ENCODE data around the gene PROS1. TPM values are rescaled to one million over a fixed set of nuclear protein-coding genes. Genes with fewer than 3 reads are reported as not detected.
"Not testable (repeated sequence)": the region's sequence is repeated elsewhere in the genome, so short reads cannot be mapped to it uniquely, and the experiment has no call there.

Gene PROS1
- total RNA-seq, 6 experiments from 2014 or later, result 157 to 215 (median 183) TPM

DNA sequence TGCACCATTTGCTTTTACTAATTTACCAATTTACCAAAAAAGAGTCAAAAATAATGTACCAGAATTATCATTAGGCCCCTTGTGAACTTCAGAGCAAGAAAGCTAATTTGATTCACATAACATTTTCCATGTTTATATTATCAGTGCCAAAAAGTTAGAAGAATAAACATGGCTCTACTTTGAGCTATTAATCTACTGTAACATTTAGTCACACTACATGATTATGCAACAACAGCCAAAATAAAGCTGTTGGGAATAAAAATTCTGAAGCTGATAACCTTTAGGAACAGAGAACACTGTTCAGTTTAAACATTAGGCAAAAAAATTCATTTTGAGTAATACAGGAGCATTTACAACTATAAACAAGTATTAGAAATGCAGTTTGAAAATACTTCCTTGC lies 63.6 kb downstream of the PROS1 start:
- Histone ChIP-seq H3K9me3 (no peaks in the 10 kb centered on the region), H3K27me3 (no peaks in the 10 kb centered on the region), H3K4me3 (no peak overlapping the region), H3K4me1 (peaks cover 0 to 16% (median 0%) of the 10 kb centered on the region in 4 donors), H3K36me3 (peaks cover 0 to 15% (median 2%) of the 10 kb centered on the region in 4 donors), H3K27ac (no peak overlapping the region)
- TF ChIP-seq POLR2A (IDR thresholded peaks at IDR 0.05), result no peak
- TF ChIP-seq, protein P1, sequence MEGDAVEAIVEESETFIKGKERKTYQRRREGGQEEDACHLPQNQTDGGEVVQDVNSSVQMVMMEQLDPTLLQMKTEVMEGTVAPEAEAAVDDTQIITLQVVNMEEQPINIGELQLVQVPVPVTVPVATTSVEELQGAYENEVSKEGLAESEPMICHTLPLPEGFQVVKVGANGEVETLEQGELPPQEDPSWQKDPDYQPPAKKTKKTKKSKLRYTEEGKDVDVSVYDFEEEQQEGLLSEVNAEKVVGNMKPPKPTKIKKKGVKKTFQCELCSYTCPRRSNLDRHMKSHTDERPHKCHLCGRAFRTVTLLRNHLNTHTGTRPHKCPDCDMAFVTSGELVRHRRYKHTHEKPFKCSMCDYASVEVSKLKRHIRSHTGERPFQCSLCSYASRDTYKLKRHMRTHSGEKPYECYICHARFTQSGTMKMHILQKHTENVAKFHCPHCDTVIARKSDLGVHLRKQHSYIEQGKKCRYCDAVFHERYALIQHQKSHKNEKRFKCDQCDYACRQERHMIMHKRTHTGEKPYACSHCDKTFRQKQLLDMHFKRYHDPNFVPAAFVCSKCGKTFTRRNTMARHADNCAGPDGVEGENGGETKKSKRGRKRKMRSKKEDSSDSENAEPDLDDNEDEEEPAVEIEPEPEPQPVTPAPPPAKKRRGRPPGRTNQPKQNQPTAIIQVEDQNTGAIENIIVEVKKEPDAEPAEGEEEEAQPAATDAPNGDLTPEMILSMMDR (IDR thresholded peaks at IDR 0.05), result no peak
- DNase-seq (no peak), ATAC-seq (peak in 3 of 4 donors; percentile 21 to 31 (median 25))
- intact Hi-C loops (cut with DNase I), result no loop called here

DNA sequence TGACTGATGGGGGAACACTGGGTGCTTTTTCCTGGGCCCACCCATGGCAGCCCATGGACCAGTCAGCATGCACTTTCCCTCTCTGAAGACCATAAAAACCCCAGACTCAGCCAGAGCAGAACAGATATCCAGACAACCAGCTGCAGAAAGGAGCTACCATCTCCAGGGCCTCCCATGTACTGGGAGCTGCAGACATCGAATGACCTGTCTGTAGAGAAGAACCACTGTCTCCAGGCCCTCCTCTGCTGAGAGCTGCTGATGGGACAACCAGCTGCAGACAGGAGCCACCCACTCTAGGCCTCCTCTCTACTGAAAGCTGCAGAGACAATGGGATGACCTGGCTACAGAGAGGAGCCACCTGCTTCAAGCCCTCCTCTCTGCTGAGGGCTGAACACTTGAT lies 66.6 kb downstream of the PROS1 start:
- intact Hi-C loops (cut with DNase I), result no loop called here
- no peak for DNase-seq
- H3K4me1 ChIP-seq, result peaks cover 0 to 6% (median 0%) of the 10 kb centered on the region in 4 donors
- H3K27ac ChIP-seq, result no peak overlapping the region
- TF ChIP-seq, protein P1 (IDR thresholded peaks at IDR 0.05), result no peak
- TF ChIP-seq POLR2A (IDR thresholded peaks at IDR 0.05), result no peak
- no peak overlapping the region for H3K4me3 ChIP-seq
- no CpG with 5 or more reads among the region's 1 CpG for WGBS (ENCODE audit: insufficient coverage, low coverage, low lambda C conversion rate, missing lambda C conversion rate)
- peak in 2 of 4 donors; percentile 10 to 16 for ATAC-seq
- H3K36me3 ChIP-seq, result peaks cover 0 to 23% (median 9%) of the 10 kb centered on the region in 4 donors
- no peaks in the 10 kb centered on the region for H3K27me3 ChIP-seq
- no peaks in the 10 kb centered on the region for H3K9me3 ChIP-seq

DNA sequence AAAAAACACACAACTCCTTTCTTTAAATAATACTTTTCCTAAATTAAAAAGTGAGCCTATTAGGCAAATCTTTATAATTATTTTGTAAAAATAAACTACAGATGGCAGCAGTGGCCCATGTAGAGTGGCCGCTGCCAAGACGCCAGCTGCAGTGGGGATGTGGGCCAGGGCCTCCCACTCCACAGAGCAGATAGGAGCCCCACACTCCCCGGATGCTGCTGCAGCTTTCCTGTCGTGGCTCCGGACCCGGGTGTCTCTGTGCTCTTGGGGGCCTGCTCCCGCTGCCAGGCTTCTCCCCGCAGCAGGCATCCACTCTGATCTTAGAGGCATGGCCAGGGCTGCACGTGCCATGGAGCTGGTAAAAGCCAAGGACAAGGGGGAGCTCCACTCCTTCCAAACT lies 67.5 kb downstream of the PROS1 start:
- H3K27ac ChIP-seq, result no peak overlapping the region
- peaks cover 0 to 27% (median 14%) of the 10 kb centered on the region in 4 donors for H3K36me3 ChIP-seq
- ATAC-seq, result peak; percentile 62 to 71 (median 67)
- peaks cover 0 to 6% (median 0%) of the 10 kb centered on the region in 4 donors for H3K4me1 ChIP-seq
- DNase-seq, result no peak
- H3K27me3 ChIP-seq, result no peaks in the 10 kb centered on the region
- H3K9me3 ChIP-seq, result no peaks in the 10 kb centered on the region
- WGBS (ENCODE audit: insufficient coverage, low coverage, low lambda C conversion rate, missing lambda C conversion rate), result 75% methylated on average over 2 of the region's 9 CpGs
- intact Hi-C loops (cut with DNase I), result no loop called here
- no peak overlapping the region for H3K4me3 ChIP-seq
- TF ChIP-seq, protein P1 (IDR thresholded peaks at IDR 0.05), result peak in 3 of 4 donors; percentile 9 to 29 (median 29)
- TF ChIP-seq POLR2A (IDR thresholded peaks at IDR 0.05), result no peak

DNA sequence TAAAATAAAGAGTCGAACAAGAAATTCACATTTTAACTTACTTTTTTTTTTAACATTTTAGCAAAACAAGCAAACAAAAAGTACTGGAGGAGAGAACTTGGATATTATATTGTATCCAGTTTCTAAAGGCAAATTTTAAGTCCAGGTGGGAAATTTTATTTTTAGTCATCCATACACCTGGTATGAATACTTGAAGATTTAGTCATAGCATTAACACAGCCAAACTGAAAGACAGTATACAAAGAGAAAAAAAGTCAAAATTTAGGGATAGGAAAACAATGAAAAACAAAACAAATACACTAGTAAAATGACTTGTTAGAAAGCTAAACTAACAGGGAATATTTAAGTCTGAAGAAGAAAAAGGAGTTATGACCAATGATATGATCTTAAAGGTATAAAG lies 69.1 kb downstream of the PROS1 start:
- intact Hi-C loops (cut with DNase I), result no loop called here
- no peaks in the 10 kb centered on the region for H3K9me3 ChIP-seq
- no peaks in the 10 kb centered on the region for H3K27me3 ChIP-seq
- peaks cover 0 to 37% (median 17%) of the 10 kb centered on the region in 4 donors for H3K36me3 ChIP-seq
- TF ChIP-seq, protein P1 (IDR thresholded peaks at IDR 0.05), result no peak
- no peak for TF ChIP-seq POLR2A (IDR thresholded peaks at IDR 0.05)
- WGBS (ENCODE audit: insufficient coverage, low coverage, low lambda C conversion rate, missing lambda C conversion rate), result 100% methylated on average over 1 of the region's 1 CpG
- no peaks in the 10 kb centered on the region for H3K4me1 ChIP-seq
- DNase-seq, result no peak
- no peak overlapping the region for H3K27ac ChIP-seq
- no peak overlapping the region for H3K4me3 ChIP-seq
- ATAC-seq, result no peak

DNA sequence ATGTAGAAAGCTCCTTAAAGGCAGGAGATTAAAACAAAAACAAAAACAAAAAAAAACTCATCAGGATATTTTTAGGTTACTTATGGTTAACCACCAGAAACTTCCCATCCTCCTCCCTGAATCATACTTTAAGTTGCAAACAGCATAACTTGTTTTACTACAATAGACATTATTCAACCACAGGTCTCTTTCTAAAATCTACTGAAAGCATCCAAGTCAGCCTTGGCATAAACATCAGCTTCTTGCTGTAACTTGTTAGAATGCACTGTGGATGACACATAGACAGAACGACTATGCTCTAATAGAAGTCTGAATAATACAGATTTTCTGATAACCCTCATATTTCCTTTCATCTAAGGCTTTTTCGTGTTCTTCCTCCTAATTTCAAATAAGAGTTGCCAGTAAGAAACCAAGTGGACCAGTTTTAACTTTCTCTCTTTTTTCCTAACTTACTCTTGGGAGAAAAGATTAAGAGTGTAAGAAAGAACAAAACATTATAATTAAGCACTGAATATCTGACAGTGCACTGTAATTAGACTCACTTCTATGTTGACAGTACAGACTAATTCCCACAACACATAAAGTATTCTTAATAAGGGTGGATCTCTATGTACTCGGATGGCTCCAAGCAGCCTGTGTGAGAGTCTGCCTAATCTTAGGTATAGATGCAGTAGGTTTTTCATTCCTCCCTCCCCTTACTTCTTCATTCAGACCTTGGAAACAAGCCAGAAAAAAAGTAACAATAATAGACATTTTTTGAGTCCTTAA lies 95.3 kb downstream of the PROS1 start:
- ATAC-seq; H3K27me3 ChIP-seq; H3K4me3 ChIP-seq; H3K4me1 ChIP-seq; H3K27ac ChIP-seq; intact Hi-C loops (cut with DNase I); DNase-seq; H3K9me3 ChIP-seq: not testable (repeated sequence)
- 80% methylated on average over 3 of the region's 3 CpGs for WGBS (ENCODE audit: insufficient coverage, low coverage, low lambda C conversion rate, missing lambda C conversion rate)
- peaks cover 0 to 21% (median 5%) of the 10 kb centered on the region in 4 donors for H3K36me3 ChIP-seq

DNA sequence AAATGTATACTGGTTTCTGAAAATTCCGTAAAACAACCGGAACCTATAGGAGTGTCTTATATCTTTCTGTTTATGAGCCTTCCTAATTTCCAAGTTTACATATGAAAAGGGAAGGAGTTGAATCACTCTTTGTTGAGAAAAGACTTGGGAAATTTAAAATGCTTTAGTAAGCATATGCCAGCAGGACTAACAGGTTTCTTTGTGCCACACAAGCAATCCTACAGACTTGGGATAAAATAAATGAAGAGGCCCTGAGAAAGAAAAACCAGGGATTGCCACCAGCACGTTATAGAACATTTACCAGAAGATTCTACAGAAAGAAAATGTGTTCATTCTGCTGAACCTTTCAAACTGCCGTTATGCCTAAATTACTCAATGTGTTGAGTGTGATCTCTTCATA lies 96.3 kb downstream of the PROS1 start:
- DNase-seq; intact Hi-C loops (cut with DNase I): not testable (repeated sequence)
- 89% methylated on average over 4 of the region's 4 CpGs for WGBS (ENCODE audit: insufficient coverage, low coverage, low lambda C conversion rate, missing lambda C conversion rate)

DNA sequence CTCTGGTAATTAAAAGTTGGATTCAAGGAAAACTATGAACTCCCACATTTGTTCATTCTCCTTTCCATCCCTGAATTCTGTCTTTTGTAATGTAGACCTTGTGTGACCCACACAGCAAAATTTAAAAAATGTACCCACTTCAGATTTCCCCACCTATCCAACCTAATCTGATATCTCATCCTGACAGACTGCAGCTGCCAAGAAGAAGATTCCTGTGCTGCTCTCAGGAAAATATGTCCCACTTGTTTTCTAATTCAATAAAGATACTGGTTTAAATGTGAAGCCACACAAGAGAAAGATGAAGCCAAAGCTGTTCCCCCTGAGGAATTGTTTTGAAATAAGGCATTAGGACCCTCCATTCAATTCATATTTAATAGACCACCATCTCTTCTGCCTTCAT lies 100.3 kb downstream of the PROS1 start:
- H3K4me1 ChIP-seq; H3K9me3 ChIP-seq; H3K4me3 ChIP-seq; DNase-seq; H3K27me3 ChIP-seq; H3K27ac ChIP-seq; ATAC-seq; intact Hi-C loops (cut with DNase I): not testable (repeated sequence)
- H3K36me3 ChIP-seq, result peaks cover 0 to 15% (median 4%) of the 10 kb centered on the region in 4 donors

More for the DNA sequence above, 96.3 kb downstream of the PROS1 start:
- peaks cover 0 to 29% (median 7%) of the 10 kb centered on the region in 4 donors for H3K36me3 ChIP-seq
- H3K27ac ChIP-seq, H3K9me3 ChIP-seq, H3K4me3 ChIP-seq, H3K4me1 ChIP-seq, ATAC-seq, H3K27me3 ChIP-seq: not testable (repeated sequence)

All from right lobe of liver (tissue), 6 donors.